Activated CD8-positive, alpha-beta memory T cell treated with anti-CD3 and anti-CD28 coated beads, Interleukin-2, amount 10 ng/mL, durations not matched to agents 7 days and 5 days (primary cell): ENCODE data around the gene RPL31. TPM values are rescaled to one million over a fixed set of nuclear protein-coding genes. Genes with fewer than 3 reads are reported as not detected.

ENCODE experiments used
- ATAC-seq: fragments of 150-1000 bp; cut with Tn5 transposase; one replicate; pipeline ENCODE4 v1.10.0; 2021; ENCODE audit warnings: moderate library complexity
- CTCF ChIA-PET: fragments of 350-600 bp; sonication (Branson Sonifier 250); formaldehyde crosslinking; loops from one replicate; lab custom pipeline; 2021; ENCODE audit warnings: antibody characterized with exemption; lab: Charles Lee
- DNase-seq: peaks from one replicate; pipeline ENCODE4 v3.0.0-alpha.2; 2020
- H3K27ac Mint-ChIP-seq: one replicate; pipeline ENCODE4 v1.8.0; 2021; ENCODE audit warnings: mild to moderate bottlenecking, mixed read lengths
- H3K27me3 Mint-ChIP-seq: one replicate; pipeline ENCODE4 v1.8.0; 2021; ENCODE audit warnings: mixed read lengths
- H3K36me3 Mint-ChIP-seq: one replicate; pipeline ENCODE4 v1.8.0; 2021; ENCODE audit warnings: mild to moderate bottlenecking, mixed read lengths
- H3K4me1 Mint-ChIP-seq: one replicate; pipeline ENCODE4 v1.8.0; 2021; ENCODE audit warnings: mixed read lengths
- H3K4me3 Mint-ChIP-seq: one replicate; pipeline ENCODE4 v1.8.0; 2021; ENCODE audit warnings: mild to moderate bottlenecking, moderate library complexity, mixed read lengths
- H3K9me3 Mint-ChIP-seq: one replicate; pipeline ENCODE4 v1.8.0; 2022; ENCODE audit warnings: low read depth, mixed read lengths
- total RNA-seq, 2 experiments: library from RNA; stranded (reverse); gene quantifications; one replicate each; pipeline ENCODE4 v1.2.3, GENCODE V29; 2021

The RPL31 gene
- total RNA-seq, 2 experiments from 2014 or later: 1,012 to 1,324 TPM

DNA sequence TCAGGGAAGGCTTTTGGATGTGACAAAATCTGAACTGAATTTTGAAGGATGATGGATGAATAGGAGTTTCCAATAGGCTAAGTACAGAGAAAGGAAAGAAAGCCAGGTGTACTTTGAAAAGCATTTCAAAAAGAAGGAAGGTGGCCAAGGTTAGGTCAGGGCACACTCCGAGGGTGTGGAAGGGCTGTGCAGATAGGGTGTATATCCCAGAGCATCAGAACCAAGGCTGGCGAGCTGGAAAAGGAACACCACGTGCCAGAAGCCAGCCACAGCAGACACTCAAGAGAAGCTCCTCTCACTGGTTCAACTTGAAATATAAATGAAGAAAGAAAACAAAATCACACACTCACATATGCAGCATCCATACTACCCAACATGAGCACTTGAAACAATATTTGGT is 51.0 kb downstream of the RPL31 start:
- no peaks in the 10 kb centered on the region for H3K4me1 Mint-ChIP-seq
- DNase-seq: no peak
- CTCF ChIA-PET: no interaction called here
- H3K27me3 Mint-ChIP-seq: peaks cover 18% of the 10 kb centered on the region
- H3K27ac Mint-ChIP-seq: no peak overlapping the region
- ATAC-seq: no peak
- no peaks in the 10 kb centered on the region for H3K9me3 Mint-ChIP-seq
- no peaks in the 10 kb centered on the region for H3K36me3 Mint-ChIP-seq
- no peak overlapping the region for H3K4me3 Mint-ChIP-seq

Other genes starting within 250 kb of the RPL31 start
- under 1 TPM; 0.41 to 0.47 TPM for gene NPAS2, start 182.2 kb upstream of the RPL31 start, total RNA-seq
- under 1 TPM; 0.12 to 0.45 TPM for gene TBC1D8, start 149.1 kb downstream of the RPL31 start, total RNA-seq